ENCODE data around the gene MAP9.
A peak's percentile ranks its signal among the peaks of the same experiment; 100 is the strongest.
"Not testable (repeated sequence)": the region's sequence is repeated elsewhere in the genome, so short reads cannot be mapped to it uniquely, and the experiment has no call there.

Gene MAP9

GRCh38 chr4:155376387-155377268 is at the start of gene MAP9:
MAP9 (minus strand) TSS chr4:155376965; CDS start chr4:155375850, 1,115 bp downstream.
- peak within 1 kb of the TSS; percentile 97 for H3K27ac Mint-ChIP-seq
- DNase-seq (ENCODE audit: low spot score in 2 of 2) = peak; percentile 92 to 95
- H3K4me1 Mint-ChIP-seq = peaks cover 2% of the 10 kb centered on the region
- H3K9me3 Mint-ChIP-seq = no peaks in the 10 kb centered on the region
- peak within 1 kb of the TSS; percentile 91 for H3K4me3 Mint-ChIP-seq
- no peaks in the 10 kb centered on the region for H3K36me3 Mint-ChIP-seq
- no peaks in the 10 kb centered on the region for H3K27me3 Mint-ChIP-seq
- ATAC-seq (ENCODE audit: low read depth) = peak; percentile 90

DNA sequence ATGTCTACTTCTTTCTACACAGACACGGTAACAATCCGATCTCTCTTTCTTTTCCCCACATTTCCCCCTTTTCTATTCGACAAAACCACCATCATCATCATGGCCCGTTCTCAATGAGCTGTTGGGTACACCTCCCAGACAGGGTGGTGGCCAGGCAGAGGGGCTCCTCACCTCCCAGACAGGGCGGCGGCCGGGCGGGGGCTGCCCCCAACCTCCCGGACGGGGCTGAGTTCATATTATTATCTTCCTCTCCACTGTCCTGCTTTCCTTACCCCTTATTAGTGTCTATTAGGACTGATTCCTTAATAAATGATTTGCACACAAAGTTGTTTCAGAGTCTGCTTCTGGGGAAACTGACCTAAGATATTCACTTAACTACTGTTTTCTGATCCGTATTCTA is 48.0 kb upstream of the MAP9 start:
- not testable (repeated sequence) for H3K4me1 Mint-ChIP-seq; DNase-seq (ENCODE audit: low spot score in 2 of 2); H3K36me3 Mint-ChIP-seq; ATAC-seq (ENCODE audit: low read depth); H3K27me3 Mint-ChIP-seq; H3K9me3 Mint-ChIP-seq; H3K4me3 Mint-ChIP-seq; H3K27ac Mint-ChIP-seq

GRCh38 chr4:155423671-155424070 is 46.9 kb upstream of the MAP9 start:
- Mint-ChIP-seq H3K4me3 (no peak overlapping the region), H3K4me1 (no peaks in the 10 kb centered on the region), H3K27me3 (peaks cover 3% of the 10 kb centered on the region), H3K27ac (no peak overlapping the region), H3K9me3 (peaks cover 3% of the 10 kb centered on the region), H3K36me3 (no peaks in the 10 kb centered on the region)
- no peak for ATAC-seq (ENCODE audit: low read depth)
- no peak for DNase-seq (ENCODE audit: low spot score in 2 of 2)

DNA sequence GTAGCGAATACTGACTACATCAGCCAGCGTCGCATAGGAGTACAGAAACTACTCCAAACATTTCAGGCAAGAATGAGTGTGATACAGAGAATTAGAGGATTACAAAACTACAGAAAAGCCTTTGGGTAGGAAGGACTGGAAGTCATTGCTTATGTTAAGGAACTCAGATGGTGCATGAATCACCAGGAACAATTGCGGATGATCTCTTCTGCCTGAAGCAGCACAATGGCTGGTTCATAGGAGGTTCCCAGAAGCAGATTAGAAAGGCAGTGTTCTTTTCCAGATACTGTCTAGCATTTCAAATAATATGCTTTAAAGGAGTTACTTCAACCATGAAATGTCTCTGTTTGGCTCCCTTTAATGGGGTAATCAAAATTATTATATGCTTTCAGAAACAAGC is 42.5 kb upstream of the MAP9 start:
- Mint-ChIP-seq H3K4me3 (no peak overlapping the region), H3K4me1 (no peaks in the 10 kb centered on the region), H3K27me3 (peaks cover 3% of the 10 kb centered on the region), H3K9me3 (peaks cover 2% of the 10 kb centered on the region), H3K27ac (no peak overlapping the region), H3K36me3 (no peaks in the 10 kb centered on the region)
- ATAC-seq (ENCODE audit: low read depth) (no peak), DNase-seq (ENCODE audit: low spot score in 2 of 2) (no peak)

DNA sequence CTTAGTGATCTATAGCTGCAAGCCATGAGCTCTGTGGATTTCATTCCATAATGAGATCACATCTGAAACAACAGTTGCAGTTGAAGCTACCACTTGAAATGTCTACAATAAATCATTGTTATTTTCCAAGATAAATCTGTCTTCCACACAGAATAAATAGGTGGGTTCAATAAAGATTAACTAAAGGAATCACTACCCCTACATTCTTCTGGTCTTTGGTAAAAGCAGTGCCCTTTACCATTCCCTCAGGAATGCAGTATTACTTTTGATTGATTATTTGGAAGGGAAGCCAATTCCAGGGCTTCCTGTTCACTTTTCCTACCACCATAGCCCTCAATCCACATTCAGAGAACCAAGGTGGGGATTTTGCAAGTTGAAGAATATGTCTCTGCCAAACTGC is 38.9 kb upstream of the MAP9 start:
- Mint-ChIP-seq H3K36me3 (no peaks in the 10 kb centered on the region), H3K27ac (no peak overlapping the region), H3K9me3 (no peaks in the 10 kb centered on the region), H3K4me3 (no peak overlapping the region), H3K27me3 (peaks cover 4% of the 10 kb centered on the region), H3K4me1 (no peaks in the 10 kb centered on the region)
- no peak for DNase-seq (ENCODE audit: low spot score in 2 of 2)
- no peak for ATAC-seq (ENCODE audit: low read depth)

GRCh38 chr4:155413451-155413850 is 36.7 kb upstream of the MAP9 start:
- H3K36me3 Mint-ChIP-seq = no peaks in the 10 kb centered on the region
- no peak overlapping the region for H3K4me3 Mint-ChIP-seq
- no peaks in the 10 kb centered on the region for H3K9me3 Mint-ChIP-seq
- no peak overlapping the region for H3K27ac Mint-ChIP-seq
- peaks cover 7% of the 10 kb centered on the region for H3K27me3 Mint-ChIP-seq
- H3K4me1 Mint-ChIP-seq = no peaks in the 10 kb centered on the region
- DNase-seq (ENCODE audit: low spot score in 2 of 2) (no peak), ATAC-seq (ENCODE audit: low read depth) (no peak)

- Mint-ChIP-seq H3K36me3 (no peaks in the 10 kb centered on the region), H3K9me3 (no peaks in the 10 kb centered on the region), H3K4me1 (no peaks in the 10 kb centered on the region), H3K27me3 (peaks cover 7% of the 10 kb centered on the region), H3K4me3 (no peak overlapping the region), H3K27ac (no peak overlapping the region)
- no peak for DNase-seq (ENCODE audit: low spot score in 2 of 2)
- ATAC-seq (ENCODE audit: low read depth) = no peak
These were observed 34.8 kb upstream of the MAP9 start for GRCh38 chr4:155411546-155411945.

DNA sequence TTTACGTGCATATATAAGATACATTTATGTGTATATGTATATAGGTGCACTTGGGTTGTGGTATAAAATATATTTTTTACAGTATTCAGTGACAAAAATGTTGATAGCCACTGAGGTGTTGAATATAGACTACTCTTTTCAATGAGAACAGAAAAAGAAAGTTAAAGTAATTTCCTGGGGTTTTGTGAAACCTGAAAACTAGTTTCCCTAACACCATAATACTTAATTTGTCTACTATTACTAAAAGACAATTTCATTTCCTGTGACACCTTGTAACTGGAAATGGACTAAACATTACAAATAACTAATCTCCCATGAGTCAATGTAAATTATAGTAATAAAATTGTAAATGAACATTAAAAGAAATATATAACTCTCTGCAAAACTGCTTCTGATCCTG is 32.0 kb upstream of the MAP9 start:
- Mint-ChIP-seq H3K36me3 (no peaks in the 10 kb centered on the region), H3K27ac (no peak overlapping the region), H3K4me3 (no peak overlapping the region), H3K9me3 (no peaks in the 10 kb centered on the region), H3K27me3 (peaks cover 7% of the 10 kb centered on the region), H3K4me1 (no peaks in the 10 kb centered on the region)
- no peak for ATAC-seq (ENCODE audit: low read depth)
- DNase-seq (ENCODE audit: low spot score in 2 of 2) = no peak

DNA sequence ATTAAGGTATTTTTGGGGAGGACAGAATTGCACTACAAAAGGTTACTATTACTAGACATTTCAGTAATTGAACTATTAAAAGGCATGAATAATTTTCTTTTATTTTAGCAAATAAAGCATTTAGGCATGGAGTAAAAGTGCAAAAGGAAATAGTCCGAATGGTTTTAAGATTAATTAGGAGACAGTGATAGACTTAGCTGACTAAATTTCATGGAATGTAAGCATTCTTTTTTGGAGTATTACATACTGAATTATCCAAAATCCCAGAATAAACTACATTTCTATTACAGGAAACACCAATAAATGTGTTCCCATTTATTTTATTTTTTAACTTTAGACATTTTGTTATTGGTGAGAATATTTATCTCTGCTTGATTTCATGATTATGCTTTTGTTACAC is 30.7 kb upstream of the MAP9 start:
- no peak overlapping the region for H3K4me3 Mint-ChIP-seq
- no peak overlapping the region for H3K27ac Mint-ChIP-seq
- no peaks in the 10 kb centered on the region for H3K4me1 Mint-ChIP-seq
- H3K9me3 Mint-ChIP-seq = no peaks in the 10 kb centered on the region
- ATAC-seq (ENCODE audit: low read depth) (no peak), DNase-seq (ENCODE audit: low spot score in 2 of 2) (no peak)
- H3K27me3 Mint-ChIP-seq = peaks cover 5% of the 10 kb centered on the region
- no peaks in the 10 kb centered on the region for H3K36me3 Mint-ChIP-seq

DNA sequence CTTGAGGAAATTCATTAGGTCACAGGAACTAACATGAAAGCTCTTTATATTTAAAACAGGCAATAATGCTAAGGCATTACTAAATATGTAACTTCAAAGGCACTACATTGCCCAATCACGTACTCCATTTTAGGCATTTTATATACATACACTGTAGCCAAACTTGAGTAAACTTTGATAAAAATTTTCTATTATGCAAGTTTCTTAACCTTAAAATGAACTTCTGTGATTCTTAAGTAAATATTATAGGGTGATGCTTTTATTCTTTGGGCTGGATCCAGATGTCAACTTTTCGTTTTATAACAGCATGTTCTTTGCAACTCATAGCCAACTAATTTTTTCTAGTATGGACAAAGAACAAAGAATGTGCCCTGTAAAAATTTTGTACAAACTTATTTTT is 28.3 kb upstream of the MAP9 start:
- Mint-ChIP-seq H3K9me3 (no peaks in the 10 kb centered on the region), H3K4me3 (no peak overlapping the region), H3K4me1 (no peaks in the 10 kb centered on the region), H3K27ac (no peak overlapping the region), H3K27me3 (peaks cover 3% of the 10 kb centered on the region), H3K36me3 (no peaks in the 10 kb centered on the region)
- DNase-seq (ENCODE audit: low spot score in 2 of 2) (no peak), ATAC-seq (ENCODE audit: low read depth) (no peak)

- no peak for DNase-seq (ENCODE audit: low spot score in 2 of 2)
- no peak for ATAC-seq (ENCODE audit: low read depth)
- Mint-ChIP-seq H3K36me3 (no peaks in the 10 kb centered on the region), H3K9me3 (no peaks in the 10 kb centered on the region), H3K4me1 (no peaks in the 10 kb centered on the region), H3K4me3 (no peak overlapping the region), H3K27me3 (peaks cover 5% of the 10 kb centered on the region), H3K27ac (no peak overlapping the region)
These were observed 27.1 kb upstream of the MAP9 start for GRCh38 chr4:155403886-155404285.

- ATAC-seq (ENCODE audit: low read depth) = no peak
These were observed 26.2 kb upstream of the MAP9 start for GRCh38 chr4:155402941-155403340.

DNA sequence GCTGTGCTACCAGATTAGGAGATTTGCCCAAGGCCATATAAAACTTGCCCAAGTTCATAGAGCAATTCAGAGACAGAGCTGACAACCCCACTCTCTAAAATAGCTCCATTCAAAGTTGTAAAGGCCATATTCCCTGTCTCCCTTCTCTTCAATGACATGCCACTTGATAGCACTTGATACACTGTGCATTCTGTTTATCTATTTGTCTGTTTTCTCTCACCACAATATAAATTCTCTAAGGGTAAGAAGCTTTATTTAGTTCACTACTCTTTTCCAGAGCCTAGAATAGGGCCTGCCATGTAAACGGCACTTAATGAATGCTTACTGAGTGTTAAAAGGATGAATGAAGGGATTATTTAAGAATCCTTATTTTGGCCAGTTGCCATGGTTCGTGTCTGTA is 24.1 kb upstream of the MAP9 start:
- H3K36me3 Mint-ChIP-seq = no peaks in the 10 kb centered on the region
- H3K4me3 Mint-ChIP-seq = no peak overlapping the region
- H3K27me3 Mint-ChIP-seq = peaks cover 10% of the 10 kb centered on the region
- DNase-seq (ENCODE audit: low spot score in 2 of 2) (no peak), ATAC-seq (ENCODE audit: low read depth) (no peak)
- H3K27ac Mint-ChIP-seq = no peak overlapping the region
- peaks cover 2% of the 10 kb centered on the region for H3K9me3 Mint-ChIP-seq
- H3K4me1 Mint-ChIP-seq = no peaks in the 10 kb centered on the region

More at GRCh38 chr4:155402941-155403340, 26.2 kb upstream of the MAP9 start:
- no peak for DNase-seq (ENCODE audit: low spot score in 2 of 2)
- Mint-ChIP-seq H3K27me3 (peaks cover 7% of the 10 kb centered on the region), H3K4me3 (no peak overlapping the region), H3K27ac (no peak overlapping the region), H3K36me3 (no peaks in the 10 kb centered on the region), H3K9me3 (no peaks in the 10 kb centered on the region), H3K4me1 (no peaks in the 10 kb centered on the region)

DNA sequence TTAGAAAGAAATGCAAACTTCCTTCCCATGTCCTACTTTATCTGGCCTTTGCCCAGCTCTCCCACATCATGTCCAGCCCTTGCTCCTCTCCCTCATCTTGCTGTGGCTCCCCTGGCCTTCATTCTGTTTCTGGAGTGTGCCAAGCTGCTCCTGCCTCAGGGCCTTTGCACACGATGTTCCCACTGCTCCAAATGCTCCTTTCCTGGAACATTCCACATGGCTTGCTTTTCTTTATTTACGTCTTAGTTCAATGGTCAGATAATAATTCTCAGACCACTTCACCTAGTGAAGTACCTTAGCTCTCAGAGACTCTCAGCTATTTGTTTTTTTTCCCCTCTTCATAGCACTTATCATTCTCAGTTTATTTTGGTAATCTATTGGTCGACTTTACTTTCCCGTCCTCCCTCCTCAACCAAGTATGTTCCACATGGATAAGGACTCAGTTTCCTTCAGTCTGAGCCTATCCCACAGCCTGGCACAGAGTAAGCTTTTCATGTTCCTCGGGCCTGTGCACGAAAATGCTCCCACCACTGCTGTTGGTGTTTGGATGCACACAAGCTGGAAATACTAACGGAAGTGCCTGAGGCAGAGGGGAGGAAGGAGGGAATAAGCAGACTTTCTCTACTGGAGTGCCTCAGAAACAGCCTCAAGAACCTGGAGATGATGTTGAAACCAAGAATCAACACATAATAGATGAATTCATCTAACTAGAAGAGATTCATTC is 23.4 kb upstream of the MAP9 start:
- Mint-ChIP-seq H3K4me3 (no peak overlapping the region), H3K9me3 (peaks cover 2% of the 10 kb centered on the region), H3K27me3 (peaks cover 10% of the 10 kb centered on the region), H3K36me3 (no peaks in the 10 kb centered on the region), H3K4me1 (no peaks in the 10 kb centered on the region), H3K27ac (no peak overlapping the region)
- DNase-seq (ENCODE audit: low spot score in 2 of 2) (no peak), ATAC-seq (ENCODE audit: low read depth) (no peak)
